GM12878 (cell line): ENCODE results near the gene POLR1D. TPM values are rescaled to one million over a fixed set of nuclear protein-coding genes. Genes with fewer than 3 reads are reported as not detected.

ENCODE experiments used
- EP300 ChIP-seq, 2 experiments: fragments of 150-350 bp in 1 of 2; IDR thresholded peaks; 2 replicates each; pipeline ENCODE4 v1.6.1; 2011 to 2012; ENCODE audit warnings: low read depth in 2 of 2, low read length in 2 of 2, borderline replicate concordance in 1 of 2, improper control_type of control experiment in 1 of 2, inconsistent platforms in 1 of 2; ENCODE audit not compliant: control insufficient read depth in 1 of 2
- FOS ChIP-seq: IDR thresholded peaks from 3 replicates; pipeline ENCODE4 v1.6.1; 2011; ENCODE audit warnings: borderline replicate concordance; ENCODE audit not compliant: insufficient read length; ENCODE audit errors: extremely low read depth
- JUNB ChIP-seq: IDR thresholded peaks from 2 replicates; pipeline ENCODE4 v1.6.1; 2016; ENCODE audit warnings: antibody characterized with exemption, mild to moderate bottlenecking
- JUND ChIP-seq: IDR thresholded peaks from 2 replicates; pipeline ENCODE4 v1.6.1; 2012; ENCODE audit warnings: low read depth, mild to moderate bottlenecking, low read length, improper control_type of control experiment, moderate library complexity
- KLF5 ChIP-seq: fragments of 450-650 bp; IDR thresholded peaks from 2 replicates; pipeline ENCODE4 v1.6.1; 2014; ENCODE audit warnings: mild to moderate bottlenecking; ENCODE audit not compliant: partially characterized antibody
- MTA2 ChIP-seq: fragments of 450-650 bp; IDR thresholded peaks from 2 replicates; pipeline ENCODE4 v1.6.1; 2016; ENCODE audit warnings: low read depth, mild to moderate bottlenecking, moderate library complexity
- MYB ChIP-seq: fragments of 150-350 bp; IDR thresholded peaks from 2 replicates; pipeline ENCODE4 v1.6.1; 2014; ENCODE audit warnings: mild to moderate bottlenecking, low read depth, low read length, borderline replicate concordance
- RFX5 ChIP-seq: IDR thresholded peaks from 2 replicates; pipeline ENCODE4 v1.6.1; 2011; ENCODE audit warnings: low read depth, low read length, improper control_type of control experiment
- SIN3A ChIP-seq: IDR thresholded peaks from 2 replicates; pipeline ENCODE4 v1.6.1; 2012; ENCODE audit warnings: low read depth, low read length, improper control_type of control experiment
- SMAD1 ChIP-seq: fragments of 450-650 bp; IDR thresholded peaks from 2 replicates; pipeline ENCODE4 v1.6.1; 2018; ENCODE audit warnings: mild to moderate bottlenecking, low read depth; ENCODE audit not compliant: partially characterized antibody
- SREBF1 ChIP-seq: IDR thresholded peaks from 2 replicates; pipeline ENCODE4 v1.6.1; 2012; ENCODE audit warnings: mild to moderate bottlenecking, low read length
- TCF12 ChIP-seq: IDR thresholded peaks from 2 replicates; pipeline ENCODE4 v1.6.1; 2011; ENCODE audit warnings: low read depth, mild to moderate bottlenecking, low read length
- TCF7 ChIP-seq: IDR thresholded peaks from 2 replicates; pipeline ENCODE4 v1.6.1; 2014; ENCODE audit warnings: antibody characterized with exemption, borderline replicate concordance
- ZNF384 ChIP-seq: IDR thresholded peaks from 2 replicates; pipeline ENCODE4 v1.6.1; 2012; ENCODE audit warnings: low read depth, mild to moderate bottlenecking, low read length, improper control_type of control experiment, borderline replicate concordance
- polyA plus RNA-seq, 11 experiments: library from polyadenylated mRNA; depleted of rRNA in 4 of 11; unstranded in 6 of 11; stranded (reverse) in 5 of 11; fragments of >200 nt; fragmentation: Nextera tagmentation in 4 of 11; fragmentation: Illumina TruSeq in 1 of 11; extraction: Ambion mirVana in 4 of 11; extraction: Trizol in 1 of 11; gene quantifications; 1 replicate in 1 of 11; 2 replicates in 10 of 11; pipeline versions ENCODE4 v1.2.1 to v1.2.3, GENCODE V29; 2011 to 2016; ENCODE audit warnings: inconsistent platforms in 2 of 11, missing spikeins in 2 of 11, low read depth in 1 of 11
- total RNA-seq, 4 experiments: library from RNA; depleted of rRNA in 3 of 4; stranded (reverse); fragments of >200 nt in 3 of 4; fragmentation: Illumina TruSeq in 1 of 4; extraction: Trizol in 1 of 4; gene quantifications; 2 replicates each; pipeline versions ENCODE4 v1.2.1 to v1.2.3, GENCODE V29; 2013 to 2021
- TF ChIP-seq, protein P1 (sequence below): IDR thresholded peaks from 2 replicates; pipeline ENCODE4 v1.6.1; 2012; ENCODE audit warnings: low read length, inconsistent platforms
- TF ChIP-seq, protein P2 (sequence below): fragments of 450-650 bp; IDR thresholded peaks from 2 replicates; pipeline ENCODE4 v1.6.1; 2017; ENCODE audit warnings: mild to moderate bottlenecking
- TF ChIP-seq, protein P3 (sequence below): fragments of 450-650 bp; formaldehyde crosslinking; IDR thresholded peaks from 2 replicates; pipeline ENCODE4 v1.5.0; 2022; ENCODE audit warnings: mild to moderate bottlenecking, missing genetic modification characterization
- TF ChIP-seq, protein P4 (sequence below): IDR thresholded peaks from 2 replicates; pipeline ENCODE4 v1.6.1; 2011; ENCODE audit warnings: borderline replicate concordance, low read depth, mild to moderate bottlenecking, moderate library complexity, mixed read lengths, low read length; ENCODE audit not compliant: insufficient read depth; ENCODE audit errors: extremely low read length
- TF ChIP-seq, protein P5 (sequence below): fragments of 450-650 bp; IDR thresholded peaks from 2 replicates; pipeline ENCODE4 v1.6.1; 2018; ENCODE audit warnings: mild to moderate bottlenecking, low read depth, moderate library complexity; ENCODE audit not compliant: partially characterized antibody

POLR1D gene
- total and polyA plus RNA-seq, 10 of the 15 experiments (the other 5 are each of a cell fraction or from before 2014, with no cell fraction given), result 119 to 223 (median 160) TPM

DNA sequence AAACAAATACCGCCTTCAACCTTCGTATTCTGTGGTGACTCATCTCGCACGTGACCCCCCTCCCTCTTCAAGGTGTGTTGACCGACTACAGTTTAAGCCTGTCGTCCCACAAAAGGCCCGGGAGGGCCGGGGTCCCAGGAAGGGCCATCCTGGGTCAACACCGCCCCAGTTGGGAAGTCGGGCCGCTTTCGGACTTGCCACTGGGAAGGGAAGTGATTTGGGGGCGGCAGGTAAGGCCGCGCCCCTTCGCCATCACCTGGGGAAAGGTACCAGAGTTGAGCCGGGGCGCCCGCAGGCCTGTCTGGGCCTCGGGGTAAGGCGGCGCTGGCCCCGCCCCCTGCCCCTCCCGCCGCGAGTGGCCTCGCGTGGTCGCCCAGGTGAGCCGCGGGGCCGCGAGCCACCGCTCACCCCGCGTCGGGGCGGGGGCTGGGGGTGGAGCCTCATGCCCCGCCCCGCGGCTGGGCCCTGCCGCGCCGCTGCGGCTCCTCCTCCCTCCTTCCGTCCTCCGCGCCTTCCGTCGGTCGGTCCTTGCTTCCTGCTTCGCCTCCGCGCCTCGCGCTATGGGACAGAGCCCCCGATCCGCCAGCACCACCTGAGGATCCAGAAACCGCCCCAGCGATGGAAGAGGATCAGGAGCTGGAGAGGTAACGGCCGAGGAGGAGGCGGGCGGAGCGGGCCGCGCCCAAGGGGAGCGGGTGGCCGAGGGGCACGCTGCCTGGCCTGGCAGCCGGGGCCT, at the start of gene POLR1D (continued):
- TF ChIP-seq, protein P1, sequence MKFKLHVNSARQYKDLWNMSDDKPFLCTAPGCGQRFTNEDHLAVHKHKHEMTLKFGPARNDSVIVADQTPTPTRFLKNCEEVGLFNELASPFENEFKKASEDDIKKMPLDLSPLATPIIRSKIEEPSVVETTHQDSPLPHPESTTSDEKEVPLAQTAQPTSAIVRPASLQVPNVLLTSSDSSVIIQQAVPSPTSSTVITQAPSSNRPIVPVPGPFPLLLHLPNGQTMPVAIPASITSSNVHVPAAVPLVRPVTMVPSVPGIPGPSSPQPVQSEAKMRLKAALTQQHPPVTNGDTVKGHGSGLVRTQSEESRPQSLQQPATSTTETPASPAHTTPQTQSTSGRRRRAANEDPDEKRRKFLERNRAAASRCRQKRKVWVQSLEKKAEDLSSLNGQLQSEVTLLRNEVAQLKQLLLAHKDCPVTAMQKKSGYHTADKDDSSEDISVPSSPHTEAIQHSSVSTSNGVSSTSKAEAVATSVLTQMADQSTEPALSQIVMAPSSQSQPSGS, result no peak
- TF ChIP-seq SMAD1 (no peak), EP300 (IDR thresholded peaks at IDR 0.05; ENCODE audit: borderline replicate concordance in 1 of 2, control insufficient read depth in 1 of 2, low read depth in 2 of 2, low read length in 2 of 2) (no peak), TCF12 (no peak), ZNF384 (no peak), JUND (no peak), TCF7 (no peak), MYB (no peak), MTA2 (no peak), RFX5 (0 out of 2 replicates have a peak, but pooled peaks have one; percentile 35), JUNB (peak; percentile 43; the same call in 1 of the 2 replicates), KLF5 (peak; percentile 64), SREBF1 (no peak), SIN3A (peak; percentile 51; the same call in 1 of the 2 replicates), FOS (no peak)
- TF ChIP-seq, protein P2, sequence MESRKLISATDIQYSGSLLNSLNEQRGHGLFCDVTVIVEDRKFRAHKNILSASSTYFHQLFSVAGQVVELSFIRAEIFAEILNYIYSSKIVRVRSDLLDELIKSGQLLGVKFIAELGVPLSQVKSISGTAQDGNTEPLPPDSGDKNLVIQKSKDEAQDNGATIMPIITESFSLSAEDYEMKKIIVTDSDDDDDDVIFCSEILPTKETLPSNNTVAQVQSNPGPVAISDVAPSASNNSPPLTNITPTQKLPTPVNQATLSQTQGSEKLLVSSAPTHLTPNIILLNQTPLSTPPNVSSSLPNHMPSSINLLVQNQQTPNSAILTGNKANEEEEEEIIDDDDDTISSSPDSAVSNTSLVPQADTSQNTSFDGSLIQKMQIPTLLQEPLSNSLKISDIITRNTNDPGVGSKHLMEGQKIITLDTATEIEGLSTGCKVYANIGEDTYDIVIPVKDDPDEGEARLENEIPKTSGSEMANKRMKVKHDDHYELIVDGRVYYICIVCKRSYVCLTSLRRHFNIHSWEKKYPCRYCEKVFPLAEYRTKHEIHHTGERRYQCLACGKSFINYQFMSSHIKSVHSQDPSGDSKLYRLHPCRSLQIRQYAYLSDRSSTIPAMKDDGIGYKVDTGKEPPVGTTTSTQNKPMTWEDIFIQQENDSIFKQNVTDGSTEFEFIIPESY, result no peak
- TF ChIP-seq, protein P3, sequence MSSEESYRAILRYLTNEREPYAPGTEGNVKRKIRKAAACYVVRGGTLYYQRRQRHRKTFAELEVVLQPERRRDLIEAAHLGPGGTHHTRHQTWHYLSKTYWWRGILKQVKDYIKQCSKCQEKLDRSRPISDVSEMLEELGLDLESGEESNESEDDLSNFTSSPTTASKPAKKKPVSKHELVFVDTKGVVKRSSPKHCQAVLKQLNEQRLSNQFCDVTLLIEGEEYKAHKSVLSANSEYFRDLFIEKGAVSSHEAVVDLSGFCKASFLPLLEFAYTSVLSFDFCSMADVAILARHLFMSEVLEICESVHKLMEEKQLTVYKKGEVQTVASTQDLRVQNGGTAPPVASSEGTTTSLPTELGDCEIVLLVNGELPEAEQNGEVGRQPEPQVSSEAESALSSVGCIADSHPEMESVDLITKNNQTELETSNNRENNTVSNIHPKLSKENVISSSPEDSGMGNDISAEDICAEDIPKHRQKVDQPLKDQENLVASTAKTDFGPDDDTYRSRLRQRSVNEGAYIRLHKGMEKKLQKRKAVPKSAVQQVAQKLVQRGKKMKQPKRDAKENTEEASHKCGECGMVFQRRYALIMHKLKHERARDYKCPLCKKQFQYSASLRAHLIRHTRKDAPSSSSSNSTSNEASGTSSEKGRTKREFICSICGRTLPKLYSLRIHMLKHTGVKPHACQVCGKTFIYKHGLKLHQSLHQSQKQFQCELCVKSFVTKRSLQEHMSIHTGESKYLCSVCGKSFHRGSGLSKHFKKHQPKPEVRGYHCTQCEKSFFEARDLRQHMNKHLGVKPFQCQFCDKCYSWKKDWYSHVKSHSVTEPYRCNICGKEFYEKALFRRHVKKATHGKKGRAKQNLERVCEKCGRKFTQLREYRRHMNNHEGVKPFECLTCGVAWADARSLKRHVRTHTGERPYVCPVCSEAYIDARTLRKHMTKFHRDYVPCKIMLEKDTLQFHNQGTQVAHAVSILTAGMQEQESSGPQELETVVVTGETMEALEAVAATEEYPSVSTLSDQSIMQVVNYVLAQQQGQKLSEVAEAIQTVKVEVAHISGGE (CRISPR knock-in tag), result no peak
- TF ChIP-seq, protein P4, sequence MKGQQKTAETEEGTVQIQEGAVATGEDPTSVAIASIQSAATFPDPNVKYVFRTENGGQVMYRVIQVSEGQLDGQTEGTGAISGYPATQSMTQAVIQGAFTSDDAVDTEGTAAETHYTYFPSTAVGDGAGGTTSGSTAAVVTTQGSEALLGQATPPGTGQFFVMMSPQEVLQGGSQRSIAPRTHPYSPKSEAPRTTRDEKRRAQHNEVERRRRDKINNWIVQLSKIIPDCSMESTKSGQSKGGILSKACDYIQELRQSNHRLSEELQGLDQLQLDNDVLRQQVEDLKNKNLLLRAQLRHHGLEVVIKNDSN, result peak; percentile 68
- TF ChIP-seq, protein P5, sequence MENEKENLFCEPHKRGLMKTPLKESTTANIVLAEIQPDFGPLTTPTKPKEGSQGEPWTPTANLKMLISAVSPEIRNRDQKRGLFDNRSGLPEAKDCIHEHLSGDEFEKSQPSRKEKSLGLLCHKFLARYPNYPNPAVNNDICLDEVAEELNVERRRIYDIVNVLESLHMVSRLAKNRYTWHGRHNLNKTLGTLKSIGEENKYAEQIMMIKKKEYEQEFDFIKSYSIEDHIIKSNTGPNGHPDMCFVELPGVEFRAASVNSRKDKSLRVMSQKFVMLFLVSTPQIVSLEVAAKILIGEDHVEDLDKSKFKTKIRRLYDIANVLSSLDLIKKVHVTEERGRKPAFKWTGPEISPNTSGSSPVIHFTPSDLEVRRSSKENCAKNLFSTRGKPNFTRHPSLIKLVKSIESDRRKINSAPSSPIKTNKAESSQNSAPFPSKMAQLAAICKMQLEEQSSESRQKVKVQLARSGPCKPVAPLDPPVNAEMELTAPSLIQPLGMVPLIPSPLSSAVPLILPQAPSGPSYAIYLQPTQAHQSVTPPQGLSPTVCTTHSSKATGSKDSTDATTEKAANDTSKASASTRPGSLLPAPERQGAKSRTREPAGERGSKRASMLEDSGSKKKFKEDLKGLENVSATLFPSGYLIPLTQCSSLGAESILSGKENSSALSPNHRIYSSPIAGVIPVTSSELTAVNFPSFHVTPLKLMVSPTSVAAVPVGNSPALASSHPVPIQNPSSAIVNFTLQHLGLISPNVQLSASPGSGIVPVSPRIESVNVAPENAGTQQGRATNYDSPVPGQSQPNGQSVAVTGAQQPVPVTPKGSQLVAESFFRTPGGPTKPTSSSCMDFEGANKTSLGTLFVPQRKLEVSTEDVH, result no peak
